HPDE6-E6E7 (cell line): ENCODE measurements around the gene CCDC170.
"Not testable (repeated sequence)": the region's sequence is repeated elsewhere in the genome, so short reads cannot be mapped to it uniquely, and the experiment has no call there.

Experiments used
- DNase-seq: peaks from one replicate; pipeline ENCODE4 v3.0.0; 2011; ENCODE audit warnings: missing footprints; ENCODE audit errors: extremely low spot score

CCDC170 gene, protein sequence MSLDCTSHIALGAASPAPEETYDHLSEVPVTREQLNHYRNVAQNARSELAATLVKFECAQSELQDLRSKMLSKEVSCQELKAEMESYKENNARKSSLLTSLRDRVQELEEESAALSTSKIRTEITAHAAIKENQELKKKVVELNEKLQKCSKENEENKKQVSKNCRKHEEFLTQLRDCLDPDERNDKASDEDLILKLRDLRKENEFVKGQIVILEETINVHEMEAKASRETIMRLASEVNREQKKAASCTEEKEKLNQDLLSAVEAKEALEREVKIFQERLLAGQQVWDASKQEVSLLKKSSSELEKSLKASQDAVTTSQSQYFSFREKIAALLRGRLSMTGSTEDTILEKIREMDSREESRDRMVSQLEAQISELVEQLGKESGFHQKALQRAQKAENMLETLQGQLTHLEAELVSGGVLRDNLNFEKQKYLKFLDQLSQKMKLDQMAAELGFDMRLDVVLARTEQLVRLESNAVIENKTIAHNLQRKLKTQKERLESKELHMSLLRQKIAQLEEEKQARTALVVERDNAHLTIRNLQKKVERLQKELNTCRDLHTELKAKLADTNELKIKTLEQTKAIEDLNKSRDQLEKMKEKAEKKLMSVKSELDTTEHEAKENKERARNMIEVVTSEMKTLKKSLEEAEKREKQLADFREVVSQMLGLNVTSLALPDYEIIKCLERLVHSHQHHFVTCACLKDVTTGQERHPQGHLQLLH

GRCh38 chr6:151493804-151494234, at the start of gene CCDC170:
TSS of gene CCDC170 (plus strand) at chr6:151494017. CDS start at chr6:151494129, 112 bp downstream.
- peak; percentile 14 for DNase-seq

DNA sequence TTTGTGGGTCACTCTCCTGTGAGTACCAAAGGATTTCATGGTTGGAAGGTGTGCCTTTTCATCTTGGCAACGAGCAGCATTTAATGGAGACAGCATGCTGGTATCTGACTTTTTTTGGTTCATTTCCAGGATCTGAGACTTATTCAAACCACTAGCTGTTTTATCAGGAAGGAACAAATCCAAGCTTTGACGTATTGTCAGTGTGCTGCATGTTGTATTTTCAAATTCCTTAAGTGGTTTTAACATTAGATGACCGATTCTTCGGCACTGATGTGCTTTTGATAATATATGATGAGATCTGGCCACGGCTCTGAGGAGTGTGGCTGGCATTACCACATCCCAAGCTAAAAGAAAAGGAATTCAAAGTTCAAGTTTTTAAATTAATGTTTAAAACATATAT, 48.3 kb upstream of the CCDC170 start:
- DNase-seq, result no peak

- no peak for DNase-seq
These were observed 46.6 kb upstream of the CCDC170 start for GRCh38 chr6:151447237-151447636.

GRCh38 chr6:151448623-151449022, 45.2 kb upstream of the CCDC170 start:
- no peak for DNase-seq

DNA sequence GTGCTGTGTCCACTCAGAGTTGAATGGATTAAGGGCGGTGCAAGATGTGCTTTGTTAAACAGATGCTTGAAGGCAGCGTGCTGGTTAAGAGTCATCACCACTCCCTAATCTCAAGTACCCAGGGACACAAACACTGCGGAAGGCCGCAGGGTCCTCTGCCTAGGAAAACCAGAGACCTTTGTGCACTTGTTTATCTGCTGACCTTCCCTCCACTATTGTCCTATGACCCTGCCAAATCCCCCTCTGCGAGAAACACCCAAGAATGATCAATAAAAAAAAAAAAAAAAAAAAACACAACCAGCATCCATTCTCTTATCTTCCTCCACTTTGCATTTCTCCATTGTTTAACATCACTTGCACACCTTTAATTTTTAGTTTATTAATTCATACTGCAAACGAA, 42.9 kb upstream of the CCDC170 start:
- not testable (repeated sequence) for DNase-seq

- no peak for DNase-seq
These were observed 42.3 kb upstream of the CCDC170 start for GRCh38 chr6:151451417-151451949.

DNA sequence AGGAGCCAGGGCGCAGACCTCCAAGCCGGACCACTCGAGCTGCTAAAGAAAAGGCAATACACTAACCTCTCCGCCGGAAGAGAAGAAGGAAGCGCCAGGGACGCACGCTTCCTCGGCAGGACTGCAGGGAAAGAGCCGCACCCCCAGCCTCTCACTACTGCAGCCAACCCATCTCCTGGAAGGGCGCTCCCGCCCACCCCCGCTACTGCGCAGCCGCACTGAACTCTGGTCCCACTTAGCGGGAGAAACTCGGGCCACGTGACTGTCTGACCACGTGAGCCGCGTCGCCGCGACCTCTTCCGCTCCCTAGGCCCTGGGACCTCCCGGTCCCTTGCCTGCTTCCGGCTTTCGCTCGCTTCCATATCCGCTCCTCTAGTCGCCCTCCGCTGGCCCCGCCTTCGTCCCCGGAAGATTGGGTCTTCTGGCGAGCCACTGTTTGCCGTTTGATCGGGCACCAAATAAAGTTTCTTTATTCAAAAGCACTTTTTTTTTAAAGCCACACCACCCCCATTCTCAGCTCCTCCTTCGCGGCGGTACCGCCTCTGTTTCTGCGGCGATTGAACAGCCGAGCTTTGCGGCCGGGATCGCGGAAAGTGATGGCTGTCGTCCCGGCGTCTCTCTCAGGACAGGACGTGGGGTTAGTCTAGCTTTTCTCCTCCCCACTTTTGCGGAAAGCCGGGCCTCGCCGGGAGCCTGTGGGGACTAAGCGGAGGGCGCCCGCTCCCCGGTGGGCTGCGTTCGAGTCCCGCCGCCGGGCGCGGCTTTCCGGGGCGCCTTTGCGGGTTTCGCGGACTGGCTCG, 41.7 kb upstream of the CCDC170 start, which contains the start of gene RMND1:
Gene RMND1 (minus strand): TSS at position 177 of the 800 bp plus-strand sequence. CDS start 6,315 bp downstream, outside the sequence.
- DNase-seq, result peak; percentile 94

DNA sequence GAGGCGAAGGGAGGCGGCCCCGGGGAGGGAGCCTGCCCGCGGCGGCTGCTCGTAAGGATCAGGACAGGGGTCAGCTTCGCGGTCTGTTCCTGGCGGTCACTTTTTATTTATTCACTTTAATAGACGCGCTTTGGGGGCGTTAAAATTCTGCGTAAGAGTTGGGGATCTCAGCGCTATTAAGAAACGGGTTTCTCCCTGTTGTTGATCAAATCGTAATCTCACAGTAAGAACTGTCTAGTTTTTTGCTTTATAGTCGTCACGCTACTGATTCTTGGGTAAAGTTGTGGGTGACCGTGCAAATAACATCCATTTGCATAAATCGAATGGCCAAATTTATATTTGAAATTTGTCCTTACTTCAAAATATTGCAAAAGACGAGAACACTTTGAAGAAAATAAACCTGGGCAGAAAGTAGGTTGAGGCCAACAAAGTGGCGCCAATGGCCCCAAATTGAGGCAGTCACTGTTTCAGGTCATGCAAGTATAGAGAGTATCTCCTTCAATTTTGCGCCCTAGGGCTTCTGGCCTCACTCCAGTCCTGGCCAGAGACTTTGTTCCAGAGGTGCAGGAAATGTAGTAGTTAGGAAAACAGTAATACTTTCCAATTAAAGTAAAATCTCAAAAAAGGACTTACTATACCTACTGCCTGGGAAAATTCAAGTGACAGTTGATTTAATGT, 40.9 kb upstream of the CCDC170 start:
- no peak for DNase-seq

- not testable (repeated sequence) for DNase-seq
These were observed 37.9 kb upstream of the CCDC170 start for GRCh38 chr6:151455751-151456398.

- no peak for DNase-seq
These were observed 32.1 kb upstream of the CCDC170 start for GRCh38 chr6:151461673-151462072.

- DNase-seq, result no peak
These were observed 29.1 kb upstream of the CCDC170 start for GRCh38 chr6:151464702-151465101.

DNA sequence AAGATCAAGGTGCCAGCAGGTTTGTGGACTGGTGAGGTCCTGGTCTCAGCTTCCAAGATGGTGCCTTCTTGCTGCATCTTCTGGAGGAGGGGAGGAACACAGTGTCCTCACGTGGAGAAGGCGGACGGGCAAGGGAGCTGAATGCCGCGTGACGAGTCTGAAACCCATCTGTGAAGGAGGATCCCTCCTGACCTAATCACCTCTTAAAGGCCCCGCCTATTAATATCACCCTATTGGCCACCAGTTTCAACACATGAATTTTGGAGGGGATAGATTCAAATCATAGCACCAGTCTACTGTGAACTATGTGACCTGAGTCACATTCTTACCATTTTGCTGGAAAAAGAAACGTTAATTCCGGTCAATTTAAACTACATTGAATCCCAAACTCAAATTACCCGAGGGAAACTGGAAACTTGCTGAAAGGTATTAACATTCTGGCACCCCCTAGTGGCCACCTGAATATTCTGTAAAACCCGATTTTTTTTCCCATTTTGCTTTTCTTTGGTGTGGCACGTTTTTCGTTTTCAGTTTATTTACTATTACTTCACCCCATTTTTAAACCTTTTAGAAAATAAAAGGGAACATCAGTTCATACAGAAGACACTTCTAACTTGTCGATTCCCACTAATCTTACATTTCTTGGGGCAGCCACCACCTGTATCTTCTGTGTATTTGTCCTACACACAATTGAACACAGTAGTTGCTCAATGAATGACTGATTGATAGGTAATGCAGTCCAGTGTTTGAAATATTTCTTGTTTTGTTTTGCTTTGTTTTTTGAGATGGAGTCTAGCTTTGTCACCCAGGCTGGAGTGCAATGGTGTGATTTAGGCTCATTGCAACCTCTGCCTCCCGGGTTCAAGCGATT, 17.9 kb upstream of the CCDC170 start:
- DNase-seq, result peak; percentile 19

- DNase-seq, result no peak
These were observed 16.1 kb upstream of the CCDC170 start for GRCh38 chr6:151477726-151478125.

GRCh38 chr6:151478670-151479069, 15.1 kb upstream of the CCDC170 start:
- DNase-seq, result no peak

DNA sequence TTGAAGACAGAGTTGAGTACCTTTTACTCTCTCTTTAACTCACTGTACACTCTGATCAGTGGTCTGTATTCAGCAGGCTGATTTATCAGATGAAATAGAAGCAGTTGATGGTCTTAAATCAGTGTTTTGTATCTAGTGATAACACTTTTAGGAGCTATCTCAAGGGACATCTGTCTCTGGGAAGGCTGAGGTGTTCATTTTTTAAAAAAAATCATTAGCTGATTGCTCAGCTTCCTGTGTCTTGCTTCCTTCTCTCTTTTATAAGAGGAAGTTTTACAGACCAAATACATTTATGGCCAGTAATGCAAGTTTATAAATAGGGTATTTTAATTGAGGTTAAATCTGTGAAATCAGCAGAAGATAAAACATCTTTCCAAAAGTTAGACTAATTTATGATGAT, 12.0 kb upstream of the CCDC170 start:
- no peak for DNase-seq

DNA sequence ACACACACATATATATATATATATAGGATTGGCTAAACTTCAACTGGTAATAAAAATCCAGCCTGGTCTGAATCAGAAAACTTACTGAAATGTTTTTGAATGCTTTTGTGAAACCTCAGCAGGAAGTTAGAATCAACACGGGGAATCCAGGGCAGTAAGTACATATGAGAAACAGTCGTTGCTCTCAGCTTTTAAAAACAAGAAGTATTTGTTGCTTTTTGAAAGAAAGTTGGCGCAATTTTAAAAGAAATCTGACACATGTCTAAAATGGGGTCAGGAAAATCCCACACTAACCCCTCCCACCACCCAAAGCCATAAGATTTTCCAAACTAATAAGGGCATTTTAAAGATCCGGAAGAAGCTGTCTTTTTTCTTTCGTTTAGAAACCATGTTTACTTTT, 11.5 kb upstream of the CCDC170 start:
- no peak for DNase-seq

DNA sequence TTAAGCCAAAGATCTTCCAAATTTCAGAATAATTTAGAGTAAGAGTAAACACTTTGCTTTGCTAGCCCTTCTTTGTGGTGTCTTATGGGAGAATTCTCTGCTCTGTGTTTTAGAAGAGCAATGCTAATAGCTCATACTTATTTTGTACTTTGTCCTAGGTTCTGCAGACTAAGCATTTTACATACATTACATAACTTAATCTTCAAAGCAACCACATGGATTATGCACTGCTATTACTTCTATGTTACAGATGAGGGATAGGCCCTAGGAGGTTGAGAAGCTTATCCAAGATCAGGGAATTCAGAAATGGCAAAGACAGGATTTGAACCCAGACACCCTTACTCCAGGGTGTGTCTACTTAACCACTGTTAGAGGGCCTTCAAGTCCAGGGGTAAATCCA, 9.8 kb upstream of the CCDC170 start:
- DNase-seq, result no peak

DNA sequence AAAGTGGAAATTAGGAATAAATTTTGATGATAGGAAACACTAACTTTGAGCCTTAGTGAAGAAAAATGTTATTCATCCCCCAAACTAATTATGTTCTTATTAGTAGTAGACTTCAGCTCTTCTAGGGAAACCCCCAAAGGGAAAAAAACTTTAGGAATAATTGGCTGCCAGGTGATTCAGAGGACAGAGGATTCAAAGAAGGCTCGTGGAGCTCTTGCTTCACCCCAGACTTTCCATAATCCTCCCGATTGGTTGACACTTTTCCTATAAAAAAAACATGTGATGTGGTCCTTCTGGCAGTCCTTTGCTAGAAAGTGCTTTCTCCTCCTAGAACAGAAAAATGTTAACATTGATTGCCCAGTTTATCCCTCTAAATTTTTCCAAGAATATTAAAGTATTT, 5.6 kb upstream of the CCDC170 start:
- no peak for DNase-seq

DNA sequence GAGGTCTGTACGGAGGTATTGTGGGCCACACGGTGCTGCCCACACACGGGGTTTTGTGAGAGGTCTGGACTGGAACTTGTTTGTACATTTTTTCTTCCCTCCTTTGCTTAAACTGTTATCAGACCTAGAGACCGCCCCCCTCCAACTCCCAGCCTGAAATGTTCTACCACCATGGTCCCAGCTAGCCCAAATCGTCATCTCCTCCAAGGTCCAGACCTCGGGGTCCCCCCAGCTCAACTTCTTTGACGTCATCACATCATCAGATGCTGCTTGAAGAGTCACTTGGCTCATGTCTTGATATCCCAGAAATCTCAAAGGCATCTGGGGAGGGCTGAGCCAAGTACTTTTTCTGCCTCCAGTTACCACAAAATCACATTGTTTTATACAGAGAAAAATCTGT, 2.8 kb upstream of the CCDC170 start:
- no peak for DNase-seq
